Body of pancreas (tissue), 4 donors: ENCODE results near the gene MYO6. TPM values are rescaled to one million over a fixed set of nuclear protein-coding genes. Genes with fewer than 3 reads are reported as not detected.
"Not testable (repeated sequence)": the region's sequence is repeated elsewhere in the genome, so short reads cannot be mapped to it uniquely, and the experiment has no call there.

Experiments
- ATAC-seq: fragments of 150-250 bp; one replicate; pipeline ENCODE4 v1.9.1; 2016
- DNase-seq, 4 donors: peaks; one replicate each; pipeline ENCODE4 v3.0.0-alpha.2; 2019
- H3K27ac ChIP-seq, 4 donors: fragments of 200-600 bp; sonication (generic); 1 replicate in 3 of 4; 2 replicates in 1 of 4; pipeline versions ENCODE4 v1.5.1 to v1.6.1; 2016 to 2019; ENCODE audit warnings: mild to moderate bottlenecking in 1 of 4, mixed read lengths in 1 of 4, moderate library complexity in 1 of 4
- H3K27me3 ChIP-seq, 2 donors: fragments of 200-600 bp; sonication (generic); one replicate each; pipeline ENCODE4 v1.6.0; 2016; ENCODE audit warnings: mild to moderate bottlenecking in 1 of 2
- H3K36me3 ChIP-seq, 2 donors: fragments of 200-600 bp; sonication (generic); replicated peaks in 1 of 2; 2 replicates each; pipeline ENCODE4 v1.5.1; 2016; ENCODE audit warnings: low read depth in 2 of 2; ENCODE audit not compliant: insufficient read depth in 1 of 2
- H3K4me1 ChIP-seq: fragments of 200-600 bp; sonication (generic); one replicate; pipeline ENCODE4 v1.6.0; 2016
- H3K4me3 ChIP-seq, 2 donors: fragments of 200-600 bp; sonication (generic); 1 replicate in 1 of 2; 2 replicates in 1 of 2; pipeline ENCODE4 v1.5.1; 2016 to 2019
- H3K9me3 ChIP-seq, 3 donors: fragments of 200-600 bp; sonication (generic); 1 replicate in 2 of 3; 2 replicates in 1 of 3; pipeline ENCODE4 v1.5.1; 2016
- CTCF ChIP-seq, 7 experiments: fragments of 450-650 bp in 4 of 7; fragments of 200-600 bp in 3 of 7; sonication (generic) in 3 of 7; IDR thresholded peaks; one replicate each; pipeline ENCODE4 v1.5.1; 2016 to 2019; ENCODE audit warnings: antibody characterized with exemption in 7 of 7
- POLR2A ChIP-seq, 3 donors: fragments of 450-650 bp; IDR thresholded peaks; one replicate each; pipeline ENCODE4 v1.6.1; 2016; ENCODE audit warnings: antibody characterized with exemption in 3 of 3, mild to moderate bottlenecking in 2 of 3
- WGBS, 2 donors: methylation state at CpG; one replicate each; pipeline ENCODE4 v1.1.5; 2017; 5-methylcytosine and 5-hydroxymethylcytosine counted together
- intact Hi-C: fragments of 100-400 bp; cut with DNase I; formaldehyde crosslinking; loops from one replicate; pipeline ENCODE4 v1.15.1; 2023
- total RNA-seq, 2 donors: library from RNA; depleted of rRNA; stranded (reverse); fragments of >200 nt; gene quantifications; one replicate each; pipeline ENCODE4 v1.1.0, GENCODE V29; 2016

The MYO6 gene
- total RNA-seq, 2 donors from 2014 or later: 21.0 to 29.7 TPM

GRCh38 chr6:75892384-75892783 lies 143.3 kb downstream of the MYO6 start:
- WGBS, 2 donors: 95 to 96% methylated on average over 8 of the region's 8 CpGs
- ATAC-seq (no peak), DNase-seq (no peak)
- TF ChIP-seq POLR2A (IDR thresholded peaks at IDR 0.05) (no peak), CTCF (IDR thresholded peaks at IDR 0.05) (no peak)
- Histone ChIP-seq H3K36me3 (no peaks in the 10 kb centered on the region), H3K27ac (no peak overlapping the region), H3K9me3 (no peaks in the 10 kb centered on the region), H3K4me3 (no peak overlapping the region), H3K4me1 (no peaks in the 10 kb centered on the region), H3K27me3 (no peaks in the 10 kb centered on the region)
- intact Hi-C loops: no loop called here

- DNase-seq: no peak
- ATAC-seq: peak; percentile 78
- whole genome bisulfite sequencing, 2 donors: 10 to 17% methylated on average over 5 of the region's 5 CpGs
- H3K9me3 ChIP-seq: no peaks in the 10 kb centered on the region
- no peaks in the 10 kb centered on the region for H3K36me3 ChIP-seq
- no peak overlapping the region for H3K27ac ChIP-seq
- TF ChIP-seq POLR2A (IDR thresholded peaks at IDR 0.05) (no peak), CTCF (IDR thresholded peaks at IDR 0.05) (peak; percentile 10 to 77 (median 66))
- no peaks in the 10 kb centered on the region for H3K4me1 ChIP-seq
- no peaks in the 10 kb centered on the region for H3K27me3 ChIP-seq
- H3K4me3 ChIP-seq: no peak overlapping the region
- intact Hi-C loops: no loop called here
These were observed 144.2 kb downstream of the MYO6 start for GRCh38 chr6:75893058-75893775.

- intact Hi-C loops: no loop called here
- H3K4me3 ChIP-seq: no peak overlapping the region
- TF ChIP-seq POLR2A (IDR thresholded peaks at IDR 0.05) (no peak), CTCF (IDR thresholded peaks at IDR 0.05) (no peak)
- H3K4me1 ChIP-seq: no peaks in the 10 kb centered on the region
- ATAC-seq (no peak), DNase-seq (no peak)
- H3K36me3 ChIP-seq: no peaks in the 10 kb centered on the region
- H3K9me3 ChIP-seq: no peaks in the 10 kb centered on the region
- no peak overlapping the region for H3K27ac ChIP-seq
- 60 to 61% methylated on average over 2 of the region's 2 CpGs for WGBS, 2 donors
- H3K27me3 ChIP-seq: no peaks in the 10 kb centered on the region
These were observed 144.7 kb downstream of the MYO6 start for GRCh38 chr6:75893776-75894152.

- H3K27ac ChIP-seq: no peak overlapping the region
- DNase-seq (no peak), ATAC-seq (no peak)
- WGBS, 2 donors: 66 to 95% methylated on average over 3 of the region's 3 CpGs
- H3K9me3 ChIP-seq: no peaks in the 10 kb centered on the region
- intact Hi-C loops: no loop called here
- H3K4me3 ChIP-seq: no peak overlapping the region
- H3K27me3 ChIP-seq: no peaks in the 10 kb centered on the region
- no peaks in the 10 kb centered on the region for H3K36me3 ChIP-seq
- no peak for TF ChIP-seq POLR2A (IDR thresholded peaks at IDR 0.05)
- no peak for TF ChIP-seq CTCF (IDR thresholded peaks at IDR 0.05)
- no peaks in the 10 kb centered on the region for H3K4me1 ChIP-seq
These were observed 147.5 kb downstream of the MYO6 start for GRCh38 chr6:75896526-75896925.

- WGBS, 2 donors: 78 to 100% methylated on average over 1 of the region's 1 CpG
- H3K36me3 ChIP-seq, DNase-seq, H3K4me1 ChIP-seq, H3K27me3 ChIP-seq, H3K9me3 ChIP-seq, ATAC-seq, H3K4me3 ChIP-seq, intact Hi-C loops, H3K27ac ChIP-seq: not testable (repeated sequence)
These were observed 151.2 kb downstream of the MYO6 start for GRCh38 chr6:75900216-75900615.

GRCh38 chr6:75905129-75905528 lies 156.1 kb downstream of the MYO6 start:
- H3K4me1 ChIP-seq, H3K4me3 ChIP-seq, DNase-seq, H3K27me3 ChIP-seq, H3K9me3 ChIP-seq, H3K27ac ChIP-seq, intact Hi-C loops, ATAC-seq, H3K36me3 ChIP-seq: not testable (repeated sequence)
- 97% methylated on average over 13 to 14 of the region's 14 CpGs for WGBS, 2 donors
